ENCODE data around the gene OSBPL7. TPM values are rescaled to one million over a fixed set of nuclear protein-coding genes. Genes with fewer than 3 reads are reported as not detected.

Gene OSBPL7
- total and polyA plus RNA-seq, 2 of the 8 experiments (the other 6 are each of a cell fraction or from before 2014, with no cell fraction given) = 7.2 to 8.9 TPM

DNA sequence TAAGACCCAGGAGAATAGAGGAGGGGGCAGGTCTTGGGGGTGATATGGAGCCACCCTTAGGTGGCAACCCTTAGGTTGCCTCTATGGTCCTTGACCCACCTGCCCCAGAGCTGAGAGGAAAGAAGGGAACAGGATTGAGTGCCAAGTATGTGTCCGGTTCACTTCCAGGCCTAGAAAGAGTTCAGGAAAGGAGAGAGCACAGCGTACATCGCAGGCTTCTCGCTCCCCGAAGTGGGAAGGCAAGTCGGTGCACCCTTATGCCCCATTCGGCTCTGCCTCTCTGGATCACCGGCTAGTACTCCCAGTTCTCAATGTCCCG, 28.7 kb upstream of the OSBPL7 start:
- POLR2A ChIA-PET (ENCODE audit: partially characterized antibody) = interaction anchor here (0.7 to 12.4 kb wide), 10 partner anchors 10 to 41 kb away, joined by 3 to 134 read pairs (median 4); partner anchors contain the start of genes LRRC46, MRPL10, SCRN2 and SP2
- Histone ChIP-seq H4K8ac (ENCODE audit: extremely low read depth, insufficient read depth, low read length) (no peak overlapping the region), H3K14ac (ENCODE audit: insufficient read length) (no peak overlapping the region), H3K23me2 (ENCODE audit: low read depth, low read length) (peaks cover 23% of the 10 kb centered on the region), H3K4me3 (ENCODE audit: extremely low read depth in 1 of 4, insufficient read depth in 2 of 4, low read depth in 3 of 4, low read length in 4 of 4) (peak overlapping the region; percentile 39 to 67 (median 63)), H4K20me1 (replicated peaks in 1 of 2; ENCODE audit: control insufficient read depth in 1 of 2, insufficient read depth in 2 of 2, low read length in 2 of 2) (peaks cover 3 to 5% of the 10 kb centered on the region in 2 experiments), H3K4ac (replicated peaks; ENCODE audit: insufficient read length, low read depth, low read length) (no peak overlapping the region), H3K27me3 (replicated peaks in 1 of 4; ENCODE audit: control insufficient read depth in 3 of 4, extremely low read depth in 1 of 4, insufficient read depth in 3 of 4, low read length in 3 of 4) (peaks cover 64 to 92% (median 89%) of the 10 kb centered on the region in 4 experiments), H3K36me3 (ENCODE audit: control insufficient read depth in 2 of 4, insufficient read depth in 4 of 4, low read length in 3 of 4) (no peaks in the 10 kb centered on the region), H3K79me2 (ENCODE audit: control insufficient read depth in 1 of 2, insufficient read depth in 2 of 2, low read length in 2 of 2) (no peaks in the 10 kb centered on the region), H2BK12ac (ENCODE audit: low read depth, low read length) (no peak overlapping the region), H2BK120ac (replicated peaks; ENCODE audit: low read depth, low read length) (no peak overlapping the region), H3K9ac (replicated peaks in 1 of 4; ENCODE audit: extremely low read depth in 1 of 4, low read depth in 3 of 4, low read length in 3 of 4) (no peak overlapping the region), H3K23ac (ENCODE audit: insufficient read length) (no peak overlapping the region), H3K79me1 (ENCODE audit: low read depth, low read length) (no peaks in the 10 kb centered on the region), H2BK5ac (ENCODE audit: low read depth, low read length) (peak overlapping the region; percentile 52; the same call in 1 of the 2 replicates), H4K91ac (replicated peaks; ENCODE audit: insufficient read length, low read length) (no peak overlapping the region), H3K4me2 (ENCODE audit: insufficient read depth in 1 of 2, low read depth in 2 of 2, low read length in 2 of 2) (peak overlapping the region; percentile 95 to 99), H3K27ac (ENCODE audit: low read depth, low read length) (no peak overlapping the region), H4K5ac (ENCODE audit: insufficient read length, low read depth, low read length) (no peak overlapping the region), H2BK15ac (ENCODE audit: low read length) (peak overlapping the region; percentile 40; the same call in 1 of the 2 replicates), H3K4me1 (replicated peaks in 1 of 4; ENCODE audit: control insufficient read depth in 3 of 4, insufficient read depth in 4 of 4, low read length in 3 of 4) (peaks cover 4 to 26% (median 15%) of the 10 kb centered on the region in 4 experiments), H3K18ac (ENCODE audit: extremely low read depth, low read length) (no peak overlapping the region), H2AFZ (ENCODE audit: low read length) (no peak overlapping the region), H3K56ac (replicated peaks; ENCODE audit: insufficient read length, low read depth, low read length) (no peak overlapping the region), H3K9me3 (ENCODE audit: insufficient read depth in 2 of 2, low read depth in 1 of 2, low read length in 1 of 2) (no peaks in the 10 kb centered on the region), H2AK5ac (ENCODE audit: low read depth, low read length) (no peak overlapping the region; the same call in 1 of the 2 replicates), H2BK20ac (ENCODE audit: low read length) (no peak overlapping the region)
- WGBS, 2 experiments (ENCODE audit: extremely low coverage in 1 of 2, insufficient coverage in 1 of 2, insufficient read length in 1 of 2, insufficient replicate concordance in 2 of 2, low coverage in 1 of 2, low lambda C conversion rate in 2 of 2, missing lambda C conversion rate in 1 of 2) = 13% methylated on average over 9 of the region's 9 CpGs; no CpG with 5 or more reads in 1 of the 2 experiments
- FAIRE-seq (no peak), DNase-seq (ENCODE audit: low read depth in 1 of 2, low spot score in 2 of 2) (no peak)
- CTCF ChIA-PET (ENCODE audit: partially characterized antibody) = interaction anchor here (15.3 to 33.0 kb wide), 5 partner anchors 6 to 99 kb away, joined by 246 to 1206 read pairs (median 373); partner anchors contain the start of genes PNPO, PRR15L, SCRN2 and SP2
- TF ChIP-seq SUZ12 (IDR thresholded peaks at IDR 0.05; ENCODE audit: low read length) (peak; percentile 76; the same call in 1 of the 2 replicates), RNF2 (IDR thresholded peaks at IDR 0.05; ENCODE audit: borderline replicate concordance, low read depth, low read length, missing control alignments, poor library complexity, severe bottlenecking) (peak; percentile 11), KDM4A (IDR thresholded peaks at IDR 0.05; ENCODE audit: low read depth, low read length, severe bottlenecking) (no peak), JUND (IDR thresholded peaks at IDR 0.05; ENCODE audit: low read length) (no peak), SP4 (IDR thresholded peaks at IDR 0.05; ENCODE audit: low read length) (no peak), EZH2 (IDR thresholded peaks at IDR 0.05; ENCODE audit: low read depth, low read length, severe bottlenecking) (peak; percentile 78)
